Osteoblast (primary cell): ENCODE results near the gene WWOX. TPM values are rescaled to one million over a fixed set of nuclear protein-coding genes. Genes with fewer than 3 reads are reported as not detected.

Experiments
- DNase-seq: peaks from one replicate; pipeline ENCODE4 v3.0.0; 2011; ENCODE audit warnings: low spot score, mixed read lengths; ENCODE audit not compliant: insufficient read length; ENCODE audit errors: missing footprints
- H2AFZ ChIP-seq: 2 replicates; pipeline ENCODE4 v1.6.0; 2011; ENCODE audit warnings: mild to moderate bottlenecking, low read length
- H3K27ac ChIP-seq: 2 replicates; pipeline ENCODE4 v1.5.1; 2011; ENCODE audit warnings: mild to moderate bottlenecking, low read depth, low read length, moderate library complexity
- H3K27me3 ChIP-seq: 2 replicates; pipeline ENCODE4 v1.6.0; 2012; ENCODE audit warnings: mild to moderate bottlenecking, control low read depth, inconsistent platforms, low read length, moderate library complexity; ENCODE audit not compliant: insufficient read depth
- H3K36me3 ChIP-seq: 2 replicates; pipeline ENCODE4 v1.5.1; 2011; ENCODE audit warnings: mild to moderate bottlenecking, low read length, control low read depth, moderate library complexity; ENCODE audit not compliant: insufficient read depth
- H3K4me1 ChIP-seq: 2 replicates; pipeline ENCODE4 v1.5.1; 2011; ENCODE audit warnings: mild to moderate bottlenecking, low read length, control low read depth, moderate library complexity; ENCODE audit not compliant: insufficient read depth
- H3K4me2 ChIP-seq: 2 replicates; pipeline ENCODE4 v1.6.0; 2011; ENCODE audit warnings: mild to moderate bottlenecking, low read length; ENCODE audit not compliant: insufficient read depth
- H3K4me3 ChIP-seq: fragments of 200-600 bp; sonication (generic); 3 replicates; pipeline ENCODE4 v1.5.1; 2012; ENCODE audit warnings: mild to moderate bottlenecking, low read length, inconsistent platforms; ENCODE audit not compliant: insufficient read depth
- H3K79me2 ChIP-seq: 2 replicates; pipeline ENCODE4 v1.6.0; 2012; ENCODE audit warnings: mild to moderate bottlenecking, low read length, control low read depth, inconsistent platforms; ENCODE audit not compliant: insufficient read depth
- H3K9me3 ChIP-seq: 2 replicates; pipeline ENCODE4 v1.5.1; 2011; ENCODE audit warnings: low read depth, low read length, control low read depth
- H4K20me1 ChIP-seq: 2 replicates; pipeline ENCODE4 v1.6.0; 2012; ENCODE audit warnings: mild to moderate bottlenecking, low read length, control low read depth; ENCODE audit not compliant: insufficient read depth
- CTCF ChIP-seq: IDR thresholded peaks from 2 replicates; pipeline ENCODE4 v1.5.1; 2011; ENCODE audit warnings: mild to moderate bottlenecking, low read depth, low read length, moderate library complexity; ENCODE audit errors: extremely low read depth
- total RNA-seq: library from RNA; depleted of rRNA; stranded (reverse); fragments of >200 nt; gene quantifications from 2 replicates; pipeline ENCODE4 v1.2.3, GENCODE V29; 2012

The WWOX gene
- total RNA-seq, 1 donor: 23.9 TPM

GRCh38 chr16:79150151-79150550 is 1050.7 kb downstream of the WWOX start:
- Histone ChIP-seq H3K36me3 (no peaks in the 10 kb centered on the region), H3K4me2 (no peak overlapping the region), H3K27me3 (no peaks in the 10 kb centered on the region), H3K27ac (no peak overlapping the region), H3K4me1 (no peaks in the 10 kb centered on the region), H3K79me2 (no peaks in the 10 kb centered on the region), H3K9me3 (no peaks in the 10 kb centered on the region), H2AFZ (no peak overlapping the region), H3K4me3 (no peak overlapping the region), H4K20me1 (no peaks in the 10 kb centered on the region)
- DNase-seq: no peak
- no peak for TF ChIP-seq CTCF

GRCh38 chr16:79150632-79151310 is 1051.3 kb downstream of the WWOX start:
- Histone ChIP-seq H2AFZ (no peak overlapping the region), H3K4me1 (no peaks in the 10 kb centered on the region)
- no peak for DNase-seq

GRCh38 chr16:79154086-79154485 is 1054.6 kb downstream of the WWOX start:
- Histone ChIP-seq H3K27ac (no peak overlapping the region), H3K27me3 (no peaks in the 10 kb centered on the region), H3K9me3 (no peaks in the 10 kb centered on the region), H3K4me3 (no peak overlapping the region), H2AFZ (no peak overlapping the region), H3K4me2 (no peak overlapping the region), H3K4me1 (no peaks in the 10 kb centered on the region), H3K79me2 (no peaks in the 10 kb centered on the region), H3K36me3 (no peaks in the 10 kb centered on the region), H4K20me1 (no peaks in the 10 kb centered on the region)
- TF ChIP-seq CTCF: no peak
- no peak for DNase-seq

More at GRCh38 chr16:79150632-79151310, 1051.3 kb downstream of the WWOX start:
- H4K20me1 ChIP-seq: no peaks in the 10 kb centered on the region
- no peaks in the 10 kb centered on the region for H3K79me2 ChIP-seq
- no peak overlapping the region for H3K4me3 ChIP-seq
- no peaks in the 10 kb centered on the region for H3K36me3 ChIP-seq
- H3K4me2 ChIP-seq: no peak overlapping the region
- H3K27me3 ChIP-seq: no peaks in the 10 kb centered on the region
- H3K9me3 ChIP-seq: no peaks in the 10 kb centered on the region
- TF ChIP-seq CTCF: no peak
- no peak overlapping the region for H3K27ac ChIP-seq

GRCh38 chr16:79155471-79155870 is 1056.0 kb downstream of the WWOX start:
- H3K4me2 ChIP-seq: no peak overlapping the region
- H3K79me2 ChIP-seq: no peaks in the 10 kb centered on the region
- H3K4me3 ChIP-seq: no peak overlapping the region
- no peak for TF ChIP-seq CTCF
- H3K27ac ChIP-seq: no peak overlapping the region
- no peaks in the 10 kb centered on the region for H3K27me3 ChIP-seq
- no peak for DNase-seq
- H3K36me3 ChIP-seq: no peaks in the 10 kb centered on the region
- no peaks in the 10 kb centered on the region for H3K4me1 ChIP-seq
- no peaks in the 10 kb centered on the region for H4K20me1 ChIP-seq
- no peaks in the 10 kb centered on the region for H3K9me3 ChIP-seq
- H2AFZ ChIP-seq: no peak overlapping the region
